NCI-H524 treated with DMSO at 0.1 percent for 48 hours (cell line): ENCODE measurements around the gene DNAJC22.

Experiments
- DNase-seq: peaks from one replicate; lab custom pipeline; 2025; lab: John Stamatoyannopoulos, UW

Gene DNAJC22

GRCh38 chr12:49345051-49345824 is 1.4 kb upstream of the DNAJC22 start:
- DNase-seq: no peak

- no peak for DNase-seq
Measured at GRCh38 chr12:49345825-49346658, 646 bp upstream of the DNAJC22 start.

- no peak for DNase-seq
Measured at GRCh38 chr12:49347311-49348193, 864 bp downstream of the DNAJC22 start.

GRCh38 chr12:49348781-49349180 is 2.1 kb downstream of the DNAJC22 start:
- no peak for DNase-seq

- no peak for DNase-seq
Measured at GRCh38 chr12:49349266-49349665, 2.6 kb downstream of the DNAJC22 start.

GRCh38 chr12:49352351-49352750 is 5.7 kb downstream of the DNAJC22 start:
- no peak for DNase-seq

- no peak for DNase-seq
Measured at GRCh38 chr12:49355913-49356312, 9.2 kb downstream of the DNAJC22 start.

- DNase-seq: no peak
Measured at GRCh38 chr12:49357103-49357678, 10.5 kb downstream of the DNAJC22 start.

GRCh38 chr12:49358483-49359141 is 11.9 kb downstream of the DNAJC22 start:
- peak; percentile 55 for DNase-seq

GRCh38 chr12:49359671-49360070 is 13.0 kb downstream of the DNAJC22 start:
- no peak for DNase-seq

GRCh38 chr12:49362077-49362476 is 15.4 kb downstream of the DNAJC22 start:
- no peak for DNase-seq

- DNase-seq: no peak
Measured at GRCh38 chr12:49364989-49365388, 18.3 kb downstream of the DNAJC22 start.

- DNase-seq: no peak
Measured at GRCh38 chr12:49365542-49365941, 18.9 kb downstream of the DNAJC22 start.

- DNase-seq: no peak
Measured at GRCh38 chr12:49366096-49366651, 19.5 kb downstream of the DNAJC22 start.

- DNase-seq: peak; percentile 63
Measured at GRCh38 chr12:49366652-49367380, 20.1 kb downstream of the DNAJC22 start.

GRCh38 chr12:49367381-49368239 is 20.9 kb downstream of the DNAJC22 start, which contains the start of gene SPATS2:
Gene SPATS2 (plus strand): TSS chr12:49367462. CDS start chr12:49461013, 93,551 bp downstream.
- no peak for DNase-seq

- no peak for DNase-seq
Measured at GRCh38 chr12:49368240-49368600, 21.5 kb downstream of the DNAJC22 start.

GRCh38 chr12:49369411-49370145 is 22.9 kb downstream of the DNAJC22 start:
- DNase-seq: no peak

- DNase-seq: no peak
Measured at GRCh38 chr12:49370539-49370938, 23.9 kb downstream of the DNAJC22 start.
